ENCODE measurements around the gene OPA3.

GRCh38 chr19:45554481-45554880, 30.1 kb downstream of the OPA3 start:
- TF ChIP-seq CTCF (conservative IDR thresholded peaks at IDR 0.05; ENCODE audit: low read depth in 2 of 2) (no peak), POLR2AphosphoS5 (IDR thresholded peaks at IDR 0.05; ENCODE audit: low read depth) (no peak), EZH2 (IDR thresholded peaks at IDR 0.05; ENCODE audit: low read depth, unreplicated experiment) (no peak), REST (IDR thresholded peaks at IDR 0.05; ENCODE audit: unreplicated experiment) (no peak), STAT1 (IDR thresholded peaks at IDR 0.05; ENCODE audit: unreplicated experiment) (no peak), ZNF331 (CRISPR knock-in tag; IDR thresholded peaks at IDR 0.05; ENCODE audit: low read depth) (no peak)

Measured in GM23338 (cell line).